H1 (cell line): ENCODE measurements around the gene LHFPL6. TPM values are rescaled to one million over a fixed set of nuclear protein-coding genes. Genes with fewer than 3 reads are reported as not detected.

ENCODE experiments used
- CTCF ChIA-PET: fragments of 300-600 bp; sonication (Branson Sonifier 250); formaldehyde crosslinking; loops from one replicate; lab custom pipeline; 2021; ENCODE audit not compliant: partially characterized antibody; lab: Charles Lee
- POLR2A ChIA-PET: fragments of 300-600 bp; sonication (Branson Sonifier 250); formaldehyde crosslinking; loops from one replicate; lab custom pipeline; 2021; ENCODE audit warnings: inconsistent platforms; ENCODE audit not compliant: partially characterized antibody; lab: Charles Lee
- DNase-seq, 2 experiments: peaks; one replicate each; pipeline versions ENCODE4 v3.0.0 to v3.0.0-alpha.2; 2010 to 2022; ENCODE audit warnings: low spot score in 2 of 2, low read depth in 1 of 2, mixed read lengths in 1 of 2
- FAIRE-seq: peaks from 2 replicates; lab custom pipeline; 2011; peaks lifted over from hg19 to GRCh38; lab: Jason Lieb, UNC
- H2AFZ ChIP-seq: 2 replicates; pipeline ENCODE4 v1.8.1; 2012; ENCODE audit warnings: low read length, inconsistent platforms
- H2AK5ac ChIP-seq: 2 replicates; pipeline ENCODE4 v1.6.1; 2013; ENCODE audit warnings: low read depth, low read length
- H2BK120ac ChIP-seq: replicated peaks from 2 replicates; pipeline ENCODE3; 2013; ENCODE audit warnings: low read depth, low read length, inconsistent platforms
- H2BK12ac ChIP-seq: 2 replicates; pipeline ENCODE4 v1.6.1; 2013; ENCODE audit warnings: low read depth, low read length
- H2BK15ac ChIP-seq: 2 replicates; pipeline ENCODE4 v1.6.1; 2013; ENCODE audit warnings: low read length
- H2BK20ac ChIP-seq: 2 replicates; pipeline ENCODE4 v1.6.1; 2013; ENCODE audit warnings: low read length
- H2BK5ac ChIP-seq: 2 replicates; pipeline ENCODE4 v1.6.1; 2013; ENCODE audit warnings: low read depth, low read length
- H3K14ac ChIP-seq: 2 replicates; pipeline ENCODE4 v1.6.1; 2013; ENCODE audit warnings: inconsistent platforms; ENCODE audit not compliant: insufficient read length
- H3K18ac ChIP-seq: 2 replicates; pipeline ENCODE4 v1.6.1; 2013; ENCODE audit warnings: low read length; ENCODE audit errors: extremely low read depth
- H3K23ac ChIP-seq: 2 replicates; pipeline ENCODE4 v1.6.1; 2013; ENCODE audit warnings: inconsistent platforms; ENCODE audit not compliant: insufficient read length
- H3K23me2 ChIP-seq: 2 replicates; pipeline ENCODE4 v1.6.1; 2013; ENCODE audit warnings: low read depth, low read length
- H3K27ac ChIP-seq: 2 replicates; pipeline ENCODE4 v1.6.1; 2011; ENCODE audit warnings: low read depth, low read length, inconsistent platforms
- H3K27me3 ChIP-seq, 4 experiments: replicated peaks in 1 of 4; 1 replicate in 1 of 4; 2 replicates in 3 of 4; pipeline versions ENCODE4 v1.6.1 to v1.8.1; 2011 to 2013; ENCODE audit warnings: low read length in 3 of 4, mild to moderate bottlenecking in 3 of 4, inconsistent platforms in 2 of 4, mixed read lengths in 2 of 4, moderate library complexity in 1 of 4; ENCODE audit not compliant: control insufficient read depth in 3 of 4, insufficient read depth in 3 of 4; ENCODE audit errors: extremely low read depth in 1 of 4
- H3K36me3 ChIP-seq, 4 experiments: 2 replicates each; pipeline versions ENCODE4 v1.6.1 to v1.8.1; 2011 to 2013; ENCODE audit warnings: mild to moderate bottlenecking in 4 of 4, low read length in 3 of 4, moderate library complexity in 2 of 4, control low read depth in 1 of 4, inconsistent platforms in 1 of 4; ENCODE audit not compliant: insufficient read depth in 4 of 4, control insufficient read depth in 2 of 4
- H3K4ac ChIP-seq: replicated peaks from 2 replicates; pipeline ENCODE3; 2013; ENCODE audit warnings: low read length, low read depth, mixed read lengths, inconsistent platforms; ENCODE audit not compliant: insufficient read length
- H3K4me1 ChIP-seq, 4 experiments: replicated peaks in 1 of 4; 1 replicate in 1 of 4; 2 replicates in 3 of 4; pipeline versions ENCODE4 v1.6.1 to v1.8.1; 2011 to 2013; ENCODE audit warnings: low read length in 3 of 4, inconsistent platforms in 2 of 4, mixed read lengths in 1 of 4; ENCODE audit not compliant: insufficient read depth in 4 of 4, control insufficient read depth in 3 of 4
- H3K4me2 ChIP-seq, 2 experiments: 2 replicates each; pipeline versions ENCODE4 v1.6.1 to v1.8.1; 2011 to 2013; ENCODE audit warnings: low read depth in 2 of 2, low read length in 2 of 2, control low read depth in 1 of 2, inconsistent platforms in 1 of 2, mild to moderate bottlenecking in 1 of 2; ENCODE audit not compliant: insufficient read depth in 1 of 2
- H3K4me3 ChIP-seq, 4 experiments: fragments of 200-600, 300-600 bp in 1 of 4; sonication (generic), shearing (Covaris generic), sonication (Bioruptor Twin) in 1 of 4; 2 replicates each; pipeline versions ENCODE4 v1.5.1 to v1.8.1; 2011 to 2016; ENCODE audit warnings: low read length in 4 of 4, low read depth in 3 of 4, control low read depth in 2 of 4, inconsistent platforms in 2 of 4, mild to moderate bottlenecking in 2 of 4, mixed read lengths in 1 of 4, moderate library complexity in 1 of 4; ENCODE audit not compliant: insufficient read depth in 2 of 4; ENCODE audit errors: extremely low read depth in 1 of 4
- H3K56ac ChIP-seq: replicated peaks from 2 replicates; pipeline ENCODE3; 2013; ENCODE audit warnings: low read depth, mild to moderate bottlenecking, mixed read lengths, low read length, inconsistent platforms; ENCODE audit not compliant: insufficient read length
- H3K79me1 ChIP-seq: 2 replicates; pipeline ENCODE4 v1.6.1; 2013; ENCODE audit warnings: low read depth, low read length, control low read depth
- H3K79me2 ChIP-seq, 2 experiments: 2 replicates each; pipeline versions ENCODE4 v1.6.1 to v1.8.1; 2012 to 2013; ENCODE audit warnings: low read length in 2 of 2, mild to moderate bottlenecking in 2 of 2, inconsistent platforms in 1 of 2; ENCODE audit not compliant: insufficient read depth in 2 of 2, control insufficient read depth in 1 of 2
- H3K9ac ChIP-seq, 4 experiments: replicated peaks in 1 of 4; 1 replicate in 1 of 4; 2 replicates in 3 of 4; pipeline versions ENCODE4 v1.6.1 to v1.8.1; 2011 to 2013; ENCODE audit warnings: low read depth in 3 of 4, low read length in 3 of 4, control low read depth in 2 of 4, mild to moderate bottlenecking in 2 of 4, moderate library complexity in 2 of 4, inconsistent platforms in 1 of 4; ENCODE audit errors: extremely low read depth in 1 of 4
- H3K9me3 ChIP-seq, 2 experiments: 2 replicates each; pipeline versions ENCODE4 v1.6.1 to v1.8.1; 2012 to 2013; ENCODE audit warnings: mild to moderate bottlenecking in 2 of 2, moderate library complexity in 2 of 2, control low read depth in 1 of 2, inconsistent platforms in 1 of 2, low read depth in 1 of 2, low read length in 1 of 2, mixed read lengths in 1 of 2; ENCODE audit not compliant: insufficient read depth in 2 of 2
- H4K20me1 ChIP-seq, 2 experiments: replicated peaks in 1 of 2; 2 replicates each; pipeline versions ENCODE3 to v1.8.1; 2011 to 2013; ENCODE audit warnings: inconsistent platforms in 2 of 2, low read length in 2 of 2, mild to moderate bottlenecking in 1 of 2; ENCODE audit not compliant: insufficient read depth in 2 of 2, control insufficient read depth in 1 of 2
- H4K5ac ChIP-seq: 2 replicates; pipeline ENCODE4 v1.6.1; 2013; ENCODE audit warnings: low read length, low read depth, mixed read lengths, inconsistent platforms; ENCODE audit not compliant: insufficient read length
- H4K8ac ChIP-seq: 2 replicates; pipeline ENCODE4 v1.8.0; 2013; ENCODE audit warnings: mild to moderate bottlenecking, moderate library complexity, low read length, inconsistent platforms; ENCODE audit not compliant: insufficient read depth; ENCODE audit errors: extremely low read depth
- H4K91ac ChIP-seq: replicated peaks from 2 replicates; pipeline ENCODE3; 2013; ENCODE audit warnings: low read length, mixed read lengths, inconsistent platforms; ENCODE audit not compliant: insufficient read length
- KDM1A ChIP-seq: fragments of 200-600, 300-600 bp; sonication (generic); IDR thresholded peaks from 2 replicates; pipeline ENCODE4 v1.7.1; 2016; ENCODE audit warnings: mild to moderate bottlenecking, low read length, borderline replicate concordance
- MAFK ChIP-seq: IDR thresholded peaks from 2 replicates; pipeline ENCODE4 v1.6.1; 2012; ENCODE audit warnings: low read depth, mild to moderate bottlenecking, improper control_type of control experiment, low read length
- POLR2AphosphoS5 ChIP-seq: IDR thresholded peaks from 2 replicates; pipeline ENCODE4 v1.6.1; 2011; ENCODE audit warnings: low read depth, low read length
- RBBP5 ChIP-seq: IDR thresholded peaks from 2 replicates; pipeline ENCODE4 v1.7.1; 2012; ENCODE audit warnings: low read depth, mild to moderate bottlenecking, inconsistent platforms, low read length, moderate library complexity, borderline replicate concordance
- SAP30 ChIP-seq: fragments of 300-600 bp; sonication (generic); IDR thresholded peaks from 2 replicates; pipeline ENCODE4 v1.7.1; 2012; ENCODE audit warnings: low read length, moderate library complexity, mild to moderate bottlenecking, inconsistent platforms; ENCODE audit not compliant: insufficient read depth, insufficient replicate concordance
- WGBS, 2 experiments: shearing (Covaris generic) in 1 of 2; methylation state at CpG; one replicate each; pipeline versions ENCODE4 v1.1.6 to v1.1.7; 2013 to 2015; ENCODE audit warnings: low lambda C conversion rate in 2 of 2, mixed read lengths in 2 of 2, inconsistent platforms in 1 of 2, low coverage in 1 of 2, missing lambda C conversion rate in 1 of 2; ENCODE audit not compliant: insufficient replicate concordance in 2 of 2, insufficient coverage in 1 of 2, insufficient read length in 1 of 2; ENCODE audit errors: extremely low coverage in 1 of 2, missing lambda C conversion rate in 1 of 2; 5-methylcytosine and 5-hydroxymethylcytosine counted together
- polyA plus RNA-seq, 7 experiments: library from polyadenylated mRNA; depleted of rRNA in 3 of 7; stranded (reverse) in 5 of 7; unstranded in 2 of 7; fragments of >200 nt in 5 of 7; fragments of 200-250 nt in 2 of 7; gene quantifications; 1 replicate in 5 of 7; 2 replicates in 1 of 7; 4 replicates in 1 of 7; pipeline versions ENCODE4 v1.2.1 to v1.2.3, GENCODE V29; 2011 to 2013; ENCODE audit warnings: missing spikeins in 2 of 7, mixed read lengths in 2 of 7
- total RNA-seq: library from RNA; stranded (reverse); fragmentation: NEBNext Ultra II Directional; extraction: Animal tissue kit (Norgen Biotek cat#: 25700); gene quantifications from 2 replicates; pipeline ENCODE4 v1.2.1, GENCODE V29; 2021
- TF ChIP-seq, protein P1 (sequence below): IDR thresholded peaks from 2 replicates; pipeline ENCODE4 v1.6.1; 2011; ENCODE audit warnings: low read depth, mild to moderate bottlenecking, low read length; ENCODE audit not compliant: insufficient read depth
- TF ChIP-seq, protein P2 (sequence below): IDR thresholded peaks from 2 replicates; pipeline ENCODE4 v1.6.1; 2012; ENCODE audit warnings: inconsistent platforms

The LHFPL6 gene
- total and polyA plus RNA-seq, 2 of the 8 experiments (the other 6 are each of a cell fraction or from before 2014, with no cell fraction given) = 7.6 to 17.0 TPM

DNA sequence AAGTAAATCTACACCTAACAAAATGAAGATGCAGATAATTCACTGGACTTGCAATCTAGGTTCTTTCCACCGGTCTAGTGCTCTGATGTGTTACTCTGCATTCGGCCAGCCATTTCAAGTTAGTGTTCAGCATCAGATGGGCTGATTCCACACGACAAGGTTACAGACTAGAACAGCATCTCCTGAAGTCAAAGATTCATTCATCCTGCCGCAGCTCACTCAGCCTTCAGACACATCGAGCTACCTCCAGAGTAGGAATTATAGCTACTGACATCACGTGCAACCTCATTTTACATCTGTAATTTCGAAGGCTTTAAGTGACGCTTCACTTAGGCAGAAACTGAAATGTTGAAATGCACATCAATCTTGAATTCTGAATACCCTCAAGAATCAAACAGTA is 76.5 kb downstream of the LHFPL6 start:
- H2BK120ac ChIP-seq = no peak overlapping the region
- no peaks in the 10 kb centered on the region for H3K79me2 ChIP-seq
- 89% methylated on average over 8 of the region's 8 CpGs; no CpG with 5 or more reads in 1 of the 2 experiments for WGBS, 2 experiments
- H2BK12ac ChIP-seq = no peak overlapping the region
- no peak overlapping the region for H2BK15ac ChIP-seq
- H2AK5ac ChIP-seq = no peak overlapping the region
- H3K18ac ChIP-seq = no peak overlapping the region
- H4K5ac ChIP-seq = no peak overlapping the region
- POLR2A ChIA-PET = no interaction called here
- CTCF ChIA-PET = interaction anchor here (1.2 kb wide), 1 partner anchor 86 kb away, joined by 3 read pairs; no protein-coding TSS in a partner anchor
- no peaks in the 10 kb centered on the region for H4K20me1 ChIP-seq
- H3K23me2 ChIP-seq = no peaks in the 10 kb centered on the region
- no peak overlapping the region for H2AFZ ChIP-seq
- no peaks in the 10 kb centered on the region for H3K4me1 ChIP-seq
- no peak overlapping the region for H3K4me3 ChIP-seq
- H3K79me1 ChIP-seq = no peaks in the 10 kb centered on the region
- no peak overlapping the region for H3K14ac ChIP-seq
- H4K8ac ChIP-seq = no peak overlapping the region
- DNase-seq = no peak
- H2BK5ac ChIP-seq = no peak overlapping the region
- no peak overlapping the region for H3K27ac ChIP-seq
- TF ChIP-seq, protein P1, sequence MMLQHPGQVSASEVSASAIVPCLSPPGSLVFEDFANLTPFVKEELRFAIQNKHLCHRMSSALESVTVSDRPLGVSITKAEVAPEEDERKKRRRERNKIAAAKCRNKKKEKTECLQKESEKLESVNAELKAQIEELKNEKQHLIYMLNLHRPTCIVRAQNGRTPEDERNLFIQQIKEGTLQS = no peak
- no peak for TF ChIP-seq POLR2AphosphoS5
- TF ChIP-seq, protein P2, sequence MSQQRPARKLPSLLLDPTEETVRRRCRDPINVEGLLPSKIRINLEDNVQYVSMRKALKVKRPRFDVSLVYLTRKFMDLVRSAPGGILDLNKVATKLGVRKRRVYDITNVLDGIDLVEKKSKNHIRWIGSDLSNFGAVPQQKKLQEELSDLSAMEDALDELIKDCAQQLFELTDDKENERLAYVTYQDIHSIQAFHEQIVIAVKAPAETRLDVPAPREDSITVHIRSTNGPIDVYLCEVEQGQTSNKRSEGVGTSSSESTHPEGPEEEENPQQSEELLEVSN = no peak
- no peak for TF ChIP-seq RBBP5
- no peak for TF ChIP-seq KDM1A
- no peak for TF ChIP-seq SAP30
- TF ChIP-seq MAFK = no peak
- H3K4ac ChIP-seq = no peak overlapping the region
- H3K4me2 ChIP-seq = no peak overlapping the region
- H4K91ac ChIP-seq = no peak overlapping the region
- H2BK20ac ChIP-seq = no peak overlapping the region
- no peak overlapping the region for H3K9ac ChIP-seq
- no peak overlapping the region for H3K56ac ChIP-seq
- no peaks in the 10 kb centered on the region for H3K9me3 ChIP-seq
- no peak for FAIRE-seq
- H3K36me3 ChIP-seq = no peaks in the 10 kb centered on the region; a peak in 1 of 8 replicates
- no peak overlapping the region for H3K23ac ChIP-seq
- no peaks in the 10 kb centered on the region for H3K27me3 ChIP-seq
